ENCODE results near the gene TRNAU1AP.
"Not testable (repeated sequence)": the region's sequence is repeated elsewhere in the genome, so short reads cannot be mapped to it uniquely, and the experiment has no call there.

Gene TRNAU1AP

GRCh38 chr1:28579401-28579800, 26.5 kb downstream of the TRNAU1AP start:
- no peak for TF ChIP-seq CTCF (IDR thresholded peaks at IDR 0.05; ENCODE audit: insufficient read depth, low read depth, low read length, missing control alignments)
- no peak overlapping the region for H3K4me3 ChIP-seq (ENCODE audit: low read length)
- DNase-seq (ENCODE audit: low read depth): no peak

GRCh38 chr1:28580722-28581530, 28.0 kb downstream of the TRNAU1AP start:
- peak; percentile 51 for DNase-seq (ENCODE audit: low read depth)
- H3K4me3 ChIP-seq (ENCODE audit: low read length): peak overlapping the region; percentile 98
- TF ChIP-seq CTCF (IDR thresholded peaks at IDR 0.05; ENCODE audit: insufficient read depth, low read depth, low read length, missing control alignments): peak; percentile 7

DNA sequence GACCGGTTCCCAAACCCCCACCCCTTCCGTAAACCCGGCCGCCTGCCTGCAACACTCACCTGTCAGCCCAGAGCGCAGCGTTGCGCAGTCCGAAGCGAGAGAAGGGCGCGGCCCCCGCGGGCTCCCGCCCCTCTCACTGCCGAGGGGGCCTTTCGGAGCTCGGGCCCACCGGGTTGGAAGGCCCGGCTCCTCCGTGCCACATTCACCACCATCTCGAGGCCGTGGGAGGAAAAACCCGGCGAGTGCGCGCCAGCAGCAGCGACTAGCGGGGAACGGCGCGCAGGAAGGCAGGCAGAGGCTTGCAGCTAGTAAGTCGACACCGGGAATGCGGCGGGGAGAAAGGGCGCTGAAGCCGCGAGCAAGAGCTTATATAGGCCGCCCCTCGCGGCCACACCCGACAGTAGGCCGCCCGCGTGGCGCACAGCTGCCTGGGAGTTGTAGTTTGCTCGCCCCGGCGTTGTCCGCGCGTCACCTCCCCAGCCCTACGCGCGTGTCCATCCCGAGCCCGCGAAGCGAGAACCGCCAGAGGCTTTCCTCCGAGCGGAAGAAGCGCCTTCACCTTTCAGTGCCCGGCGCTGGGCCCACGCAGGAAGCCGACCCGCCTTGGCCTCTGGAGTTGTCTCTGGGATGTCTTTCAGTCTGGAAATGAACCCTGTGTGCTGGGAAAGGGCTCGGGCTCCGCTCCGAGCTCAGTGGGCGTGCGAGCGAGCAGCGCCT, 28.8 kb downstream of the TRNAU1AP start:
- peak overlapping the region; percentile 98 for H3K4me3 ChIP-seq (ENCODE audit: low read length)
- TF ChIP-seq CTCF (IDR thresholded peaks at IDR 0.05; ENCODE audit: insufficient read depth, low read depth, low read length, missing control alignments): no peak
- peak; percentile 95 for DNase-seq (ENCODE audit: low read depth)

DNA sequence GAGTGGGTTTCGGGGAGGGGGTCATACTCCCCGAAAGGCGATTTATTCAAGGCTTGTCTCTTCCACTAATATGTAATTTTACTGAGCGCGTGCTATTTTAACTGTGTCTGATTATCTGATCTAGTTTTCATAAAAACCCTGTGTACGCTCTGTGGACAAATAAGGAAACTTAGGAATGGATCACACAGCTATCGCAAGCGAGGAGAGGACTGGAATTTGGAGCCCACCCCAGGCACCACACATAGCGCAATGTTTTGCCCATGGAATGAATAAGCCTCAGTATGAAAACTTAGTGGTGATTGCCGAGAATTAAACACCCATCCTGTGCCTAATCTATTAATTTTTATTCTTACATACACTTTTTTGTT, 29.3 kb downstream of the TRNAU1AP start:
- no peak for TF ChIP-seq CTCF (IDR thresholded peaks at IDR 0.05; ENCODE audit: insufficient read depth, low read depth, low read length, missing control alignments)
- H3K4me3 ChIP-seq (ENCODE audit: low read length): peak overlapping the region; percentile 98
- DNase-seq (ENCODE audit: low read depth): peak; percentile 38

- not testable (repeated sequence) for DNase-seq (ENCODE audit: low read depth); H3K4me3 ChIP-seq (ENCODE audit: low read length)
These were observed 33.9 kb downstream of the TRNAU1AP start for GRCh38 chr1:28586585-28587391.

GRCh38 chr1:28591708-28592320, 38.9 kb downstream of the TRNAU1AP start, which contains the start of gene RAB42:
Gene RAB42, plus strand, starts transcription at chr1:28592265. Its CDS starts 247 bp downstream, at chr1:28592512.
- no peak for TF ChIP-seq CTCF (IDR thresholded peaks at IDR 0.05; ENCODE audit: insufficient read depth, low read depth, low read length, missing control alignments)
- no peak for DNase-seq (ENCODE audit: low read depth)
- H3K4me3 ChIP-seq (ENCODE audit: low read length): peak within 1 kb of the TSS; percentile 13

All from epithelial cell of esophagus (primary cell).